K562 (cell line): ENCODE results near the gene CD164L2. TPM values are rescaled to one million over a fixed set of nuclear protein-coding genes. Genes with fewer than 3 reads are reported as not detected.

Source experiments
- ARHGAP35 ChIP-seq: fragments of 450-650 bp; IDR thresholded peaks from 2 replicates; pipeline ENCODE4 v1.6.1; 2018; ENCODE audit not compliant: partially characterized antibody
- ASH1L ChIP-seq: fragments of 450-650 bp; IDR thresholded peaks from 2 replicates; pipeline ENCODE4 v1.6.1; 2018; ENCODE audit warnings: borderline replicate concordance, mild to moderate bottlenecking, low read depth; ENCODE audit not compliant: partially characterized antibody
- BCL6 ChIP-seq: fragments of 250-450 bp; sonication (Bioruptor Pico); IDR thresholded peaks from 2 replicates; pipeline ENCODE4 v1.4.0; 2020
- DLX4 ChIP-seq: fragments of 250-450 bp; sonication (Bioruptor Pico); IDR thresholded peaks from 2 replicates; pipeline ENCODE4 v1.6.1; 2021; ENCODE audit warnings: mild to moderate bottlenecking
- GTF3C2 ChIP-seq: IDR thresholded peaks from 3 replicates; pipeline ENCODE4 v1.6.1; 2011; ENCODE audit warnings: borderline replicate concordance, mild to moderate bottlenecking, moderate library complexity; ENCODE audit not compliant: insufficient read length; ENCODE audit errors: extremely low read depth
- HDGF ChIP-seq: fragments of 450-650 bp; IDR thresholded peaks from 2 replicates; pipeline ENCODE4 v1.6.1; 2016
- ILK ChIP-seq: fragments of 450-650 bp; IDR thresholded peaks from 2 replicates; pipeline ENCODE4 v1.6.1; 2016; ENCODE audit warnings: missing genetic modification characterization, low read depth, mild to moderate bottlenecking, missing compliant biosample characterization, moderate library complexity, borderline replicate concordance
- NRF1 ChIP-seq, 2 experiments: fragments of 450-650 bp; IDR thresholded peaks in 1 of 2; conservative IDR thresholded peaks in 1 of 2; 2 replicates each; pipeline ENCODE4 v1.6.1; 2014; ENCODE audit warnings: mild to moderate bottlenecking in 2 of 2
- THRA ChIP-seq: fragments of 450-650 bp; IDR thresholded peaks from 2 replicates; pipeline ENCODE4 v1.6.1; 2017; ENCODE audit warnings: mild to moderate bottlenecking, moderate library complexity
- ZFPM2 ChIP-seq: fragments of 250-450 bp; sonication (Bioruptor Pico); IDR thresholded peaks from 2 replicates; pipeline ENCODE4 v1.5.1; 2022; ENCODE audit warnings: mild to moderate bottlenecking
- ZNF518B ChIP-seq: fragments of 250-450 bp; sonication (Bioruptor Pico); IDR thresholded peaks from 2 replicates; pipeline ENCODE4 v1.5.0; 2021; ENCODE audit warnings: mild to moderate bottlenecking, moderate library complexity
- ZNF696 ChIP-seq: fragments of 250-450 bp; sonication (Bioruptor Pico); conservative IDR thresholded peaks from 2 replicates; pipeline ENCODE4 v1.4.0; 2020; ENCODE audit warnings: mild to moderate bottlenecking, moderate library complexity
- polyA plus RNA-seq, 8 experiments: library from polyadenylated mRNA; depleted of rRNA in 4 of 8; stranded (reverse) in 5 of 8; unstranded in 3 of 8; fragments of >200 nt; fragmentation: Nextera tagmentation in 2 of 8; fragmentation: Illumina TruSeq in 1 of 8; extraction: Ambion mirVana in 2 of 8; extraction: Trizol in 1 of 8; gene quantifications; 2 replicates each; pipeline versions ENCODE4 v1.2.1 to v1.2.3, GENCODE V29; 2011 to 2014; ENCODE audit warnings: inconsistent platforms in 1 of 8, missing spikeins in 1 of 8
- total RNA-seq, 7 experiments: library from RNA; depleted of rRNA in 6 of 7; stranded (reverse); fragments of >200 nt in 6 of 7; fragmentation: Illumina TruSeq in 2 of 7; extraction: Trizol in 2 of 7; gene quantifications; 2 replicates each; pipeline versions ENCODE4 v1.2.1 to v1.2.3, GENCODE V29; 2011 to 2021; ENCODE audit warnings: low replicate concordance in 1 of 7
- TF ChIP-seq, protein P1 (sequence below): fragments of 250-450 bp; sonication (Bioruptor Pico); IDR thresholded peaks from 2 replicates; pipeline ENCODE4 v1.4.0; 2020; ENCODE audit warnings: borderline replicate concordance
- TF ChIP-seq, protein P2 (sequence below): IDR thresholded peaks from 2 replicates; pipeline ENCODE4 v1.6.1; 2011; ENCODE audit warnings: borderline replicate concordance, low read depth, mild to moderate bottlenecking, moderate library complexity, low read length; ENCODE audit not compliant: insufficient read depth, poor library complexity, severe bottlenecking

CD164L2 gene
- total and polyA plus RNA-seq, 9 of the 15 experiments (the other 6 are each of a cell fraction or from before 2014, with no cell fraction given): 0.08 to 0.92 (median 0.38) TPM; not detected in 1

DNA sequence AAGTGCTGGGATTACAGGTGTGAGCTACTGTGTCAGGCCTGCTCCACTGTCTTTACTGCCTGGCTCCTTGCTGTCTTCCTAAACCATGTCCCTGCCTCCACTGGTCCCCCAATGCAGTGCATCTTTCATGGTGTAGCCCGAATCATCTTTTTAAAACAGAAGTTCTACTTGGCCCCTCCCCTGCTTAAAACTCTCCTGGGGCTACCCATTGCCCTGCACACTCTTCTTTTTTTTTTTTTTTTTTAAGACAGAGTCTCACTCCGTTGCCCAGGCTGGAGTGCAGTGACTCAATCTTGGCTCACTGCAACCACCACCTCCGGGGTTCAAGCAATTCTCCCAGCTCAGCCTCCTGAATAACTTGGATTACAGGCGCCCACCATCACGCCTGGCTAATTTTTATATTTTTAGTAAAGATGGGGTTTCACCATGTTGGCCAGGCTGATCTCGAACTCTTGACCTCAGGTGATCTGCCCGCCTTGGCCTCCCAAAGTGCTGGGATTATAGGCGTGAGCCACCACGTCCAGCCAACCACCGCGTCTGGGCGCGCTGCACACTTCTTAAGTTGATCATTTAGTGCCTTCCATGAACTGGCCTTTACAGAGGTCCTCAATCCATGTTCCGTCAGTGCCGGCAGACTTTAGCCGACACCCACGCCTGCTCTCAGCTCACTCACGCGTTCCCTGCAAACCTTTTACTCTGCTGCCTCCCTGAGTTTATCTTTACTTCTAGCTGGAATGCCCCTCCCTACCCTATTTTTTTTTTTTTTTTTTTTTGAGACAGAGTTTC is 10.9 kb downstream of the CD164L2 start (continued):
- TF ChIP-seq THRA (no peak), NRF1 (conservative IDR thresholded peaks at IDR 0.05 in 1 of 2, IDR thresholded peaks at IDR 0.05 in 1 of 2) (peak in 1 of 2 experiments; percentile 50; a peak in 3 of 4 replicates), GTF3C2 (no peak), BCL6 (no peak), ZNF518B (CRISPR knock-in tag) (no peak), ILK (tag) (no peak), ARHGAP35 (no peak), HDGF (no peak), ZNF696 (CRISPR knock-in tag) (no peak), ASH1L (no peak), ZFPM2 (no peak), DLX4 (CRISPR knock-in tag) (no peak)
- TF ChIP-seq, protein P1, sequence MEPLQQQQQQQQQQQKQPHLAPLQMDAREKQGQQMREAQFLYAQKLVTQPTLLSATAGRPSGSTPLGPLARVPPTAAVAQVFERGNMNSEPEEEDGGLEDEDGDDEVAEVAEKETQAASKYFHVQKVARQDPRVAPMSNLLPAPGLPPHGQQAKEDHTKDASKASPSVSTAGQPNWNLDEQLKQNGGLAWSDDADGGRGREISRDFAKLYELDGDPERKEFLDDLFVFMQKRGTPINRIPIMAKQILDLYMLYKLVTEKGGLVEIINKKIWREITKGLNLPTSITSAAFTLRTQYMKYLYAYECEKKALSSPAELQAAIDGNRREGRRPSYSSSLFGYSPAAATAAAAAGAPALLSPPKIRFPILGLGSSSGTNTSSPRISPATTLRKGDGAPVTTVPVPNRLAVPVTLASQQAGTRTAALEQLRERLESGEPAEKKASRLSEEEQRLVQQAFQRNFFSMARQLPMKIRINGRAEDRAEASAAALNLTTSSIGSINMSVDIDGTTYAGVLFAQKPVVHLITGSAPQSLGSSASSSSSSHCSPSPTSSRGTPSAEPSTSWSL (CRISPR knock-in tag): no peak
- TF ChIP-seq, protein P2, sequence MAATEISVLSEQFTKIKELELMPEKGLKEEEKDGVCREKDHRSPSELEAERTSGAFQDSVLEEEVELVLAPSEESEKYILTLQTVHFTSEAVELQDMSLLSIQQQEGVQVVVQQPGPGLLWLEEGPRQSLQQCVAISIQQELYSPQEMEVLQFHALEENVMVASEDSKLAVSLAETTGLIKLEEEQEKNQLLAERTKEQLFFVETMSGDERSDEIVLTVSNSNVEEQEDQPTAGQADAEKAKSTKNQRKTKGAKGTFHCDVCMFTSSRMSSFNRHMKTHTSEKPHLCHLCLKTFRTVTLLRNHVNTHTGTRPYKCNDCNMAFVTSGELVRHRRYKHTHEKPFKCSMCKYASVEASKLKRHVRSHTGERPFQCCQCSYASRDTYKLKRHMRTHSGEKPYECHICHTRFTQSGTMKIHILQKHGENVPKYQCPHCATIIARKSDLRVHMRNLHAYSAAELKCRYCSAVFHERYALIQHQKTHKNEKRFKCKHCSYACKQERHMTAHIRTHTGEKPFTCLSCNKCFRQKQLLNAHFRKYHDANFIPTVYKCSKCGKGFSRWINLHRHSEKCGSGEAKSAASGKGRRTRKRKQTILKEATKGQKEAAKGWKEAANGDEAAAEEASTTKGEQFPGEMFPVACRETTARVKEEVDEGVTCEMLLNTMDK: no peak
